Measurements from ENCODE around the gene KIAA0319L.
"Not testable (repeated sequence)": the region's sequence is repeated elsewhere in the genome, so short reads cannot be mapped to it uniquely, and the experiment has no call there.

The KIAA0319L gene

DNA sequence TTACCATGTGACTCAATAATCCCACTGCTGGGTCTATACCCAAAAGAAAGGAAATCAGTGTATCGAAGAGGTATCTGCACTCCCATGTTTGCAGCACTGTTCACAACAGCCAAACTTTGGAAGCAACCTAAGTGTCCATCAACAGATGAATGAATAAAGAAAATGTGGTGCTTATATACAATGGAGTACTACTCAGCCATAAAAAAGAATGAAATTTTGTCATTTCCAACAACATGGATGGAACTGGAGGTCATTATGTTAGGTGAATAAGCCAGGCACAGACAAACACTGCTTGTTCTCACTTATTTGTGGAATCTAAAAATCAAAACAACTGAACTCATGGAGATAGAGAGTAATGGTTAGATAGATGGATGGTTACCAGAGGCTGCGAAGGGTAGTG, 79.3 kb downstream of the KIAA0319L start:
- no peak for DNase-seq

DNA sequence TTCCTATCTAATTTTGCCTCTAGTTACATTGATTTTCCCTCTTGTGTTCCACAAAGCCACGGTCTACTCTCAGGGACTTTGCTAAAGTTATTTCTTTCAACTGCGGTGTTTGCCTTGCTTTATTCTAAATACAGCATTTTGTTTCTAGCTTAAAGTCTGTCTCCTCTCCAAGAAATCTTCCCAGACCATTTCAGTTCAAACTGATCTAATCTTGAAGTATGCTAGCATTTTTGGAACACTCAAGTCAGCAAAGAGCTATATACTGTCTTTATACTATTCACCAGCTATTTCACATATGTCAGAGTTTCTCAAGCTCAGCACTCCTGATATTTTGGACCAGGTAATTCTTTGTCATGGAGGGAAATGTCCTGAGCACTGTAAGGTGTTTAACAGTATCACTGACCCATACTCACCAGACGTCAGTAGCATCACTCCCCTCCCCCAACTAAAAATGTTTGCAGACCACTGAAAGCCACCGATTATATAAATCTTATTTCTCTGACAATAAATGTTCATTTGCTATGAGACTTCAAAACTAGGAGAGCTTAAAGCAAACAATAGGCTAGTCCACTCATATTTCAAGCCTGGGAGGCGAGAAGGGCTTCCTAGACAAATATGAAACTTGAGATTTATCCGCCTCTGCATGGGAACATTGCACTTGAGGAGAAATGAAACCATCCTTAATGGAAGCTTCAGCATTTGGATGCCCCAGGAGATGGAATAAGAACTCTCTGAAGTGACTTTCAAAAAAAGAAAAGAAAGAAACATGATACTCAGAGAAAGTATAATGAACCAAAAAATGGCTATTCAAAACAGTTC, 81.1 kb downstream of the KIAA0319L start:
- no peak for DNase-seq

DNA sequence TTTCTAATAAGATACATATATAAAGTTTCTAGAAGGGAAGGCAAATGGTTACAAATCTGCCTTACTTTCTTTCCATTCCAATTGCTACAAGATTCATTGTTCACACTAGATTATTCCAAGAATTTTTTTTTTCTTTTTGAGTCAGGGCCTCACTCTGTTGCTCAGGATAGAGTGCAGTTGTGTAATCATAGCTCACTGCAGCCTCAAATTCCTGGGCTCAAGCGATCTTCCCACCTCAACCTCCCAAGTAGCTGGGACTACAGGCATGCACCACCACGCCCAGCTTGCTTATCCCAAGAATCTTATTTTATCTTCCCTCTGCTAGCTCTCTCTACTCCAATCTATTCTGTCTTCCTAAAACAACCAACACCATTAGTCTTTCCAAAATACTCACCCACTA, 81.8 kb downstream of the KIAA0319L start:
- no peak for DNase-seq

DNA sequence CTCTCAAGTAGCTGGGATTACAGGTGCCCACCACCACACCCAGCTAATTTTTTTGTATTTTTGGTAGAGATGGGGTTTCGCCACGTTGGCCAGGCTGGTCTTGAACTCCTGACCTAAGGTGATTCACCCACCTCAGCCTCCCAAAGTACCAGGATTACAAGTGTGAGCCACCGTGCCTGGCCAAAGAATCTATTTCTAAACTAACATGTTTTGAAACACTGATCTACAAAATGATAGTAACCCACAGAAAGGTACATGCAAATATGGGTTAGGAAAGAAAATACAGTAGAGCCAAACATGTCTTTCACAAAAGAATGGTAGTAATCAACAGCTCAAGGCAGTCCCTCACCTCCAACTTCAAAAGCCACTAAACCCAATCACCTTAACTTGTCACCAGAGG, 84.0 kb downstream of the KIAA0319L start:
- DNase-seq: not testable (repeated sequence)

DNA sequence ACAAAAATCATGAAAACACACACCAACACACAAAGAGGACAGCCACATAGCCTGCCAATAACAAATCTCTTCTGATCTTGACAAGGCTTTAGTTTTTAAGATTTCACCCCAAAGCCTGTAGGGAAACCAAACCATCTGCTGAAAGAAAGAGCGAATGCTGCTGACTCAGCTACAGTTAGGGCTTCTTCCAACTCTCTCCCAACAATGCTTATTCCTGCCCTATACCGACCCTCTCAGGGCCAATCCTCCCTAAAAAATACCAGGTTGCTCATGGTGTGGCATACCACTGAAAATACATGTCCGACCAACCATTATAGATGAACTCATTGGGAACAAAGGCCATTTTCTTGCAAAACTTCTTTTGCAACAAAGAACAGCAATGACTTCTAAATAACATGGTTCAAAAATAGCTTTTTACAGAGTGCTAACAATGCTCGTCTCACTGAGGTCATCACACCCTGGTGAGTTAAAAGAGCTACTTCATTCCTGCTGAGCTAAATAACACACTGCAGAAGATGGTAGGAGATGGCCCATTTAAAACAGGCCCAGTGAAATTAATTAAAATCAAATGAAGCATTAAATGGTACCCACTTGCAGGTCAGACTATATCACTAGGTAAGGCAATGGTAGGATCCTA, 86.1 kb downstream of the KIAA0319L start:
- no peak for DNase-seq

DNA sequence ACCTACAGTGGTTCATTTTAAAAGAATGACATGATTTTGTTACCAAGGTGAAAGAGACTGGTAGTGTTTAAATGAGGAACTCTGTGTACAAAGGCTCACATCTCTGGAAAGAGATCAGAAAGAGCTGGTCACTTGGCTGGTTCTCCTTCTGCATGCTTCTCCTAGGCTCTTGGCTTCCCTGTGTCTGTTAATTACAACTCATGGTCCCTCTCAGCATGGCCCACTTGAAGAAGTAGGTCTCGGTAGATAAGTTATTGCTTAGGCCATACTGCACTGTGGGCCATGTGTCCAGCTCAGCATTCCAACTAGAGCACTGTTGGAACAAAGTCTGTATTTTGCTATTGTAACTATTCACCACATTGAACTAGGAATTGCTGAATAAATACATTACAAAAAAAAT, 91.1 kb downstream of the KIAA0319L start:
- DNase-seq: no peak

DNA sequence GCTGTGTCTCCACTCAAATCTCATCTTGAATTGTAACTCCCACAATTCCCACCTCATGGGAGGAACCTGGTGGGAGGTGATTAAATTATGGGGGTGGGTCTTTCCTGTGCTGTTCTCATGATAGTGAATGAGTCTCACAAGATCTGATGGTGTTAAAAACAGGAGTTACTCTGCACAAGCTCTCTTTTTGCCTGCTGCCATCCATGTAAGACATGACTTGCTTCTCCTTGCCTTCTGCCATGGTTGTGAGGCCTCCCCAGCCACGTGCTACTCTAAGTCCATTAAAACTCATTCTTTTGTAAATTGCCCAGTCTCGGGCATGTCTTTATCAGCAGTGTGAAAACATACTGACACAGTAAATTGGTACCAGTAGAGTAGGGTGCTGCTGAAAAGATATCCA, 93.5 kb downstream of the KIAA0319L start:
- not testable (repeated sequence) for DNase-seq

DNA sequence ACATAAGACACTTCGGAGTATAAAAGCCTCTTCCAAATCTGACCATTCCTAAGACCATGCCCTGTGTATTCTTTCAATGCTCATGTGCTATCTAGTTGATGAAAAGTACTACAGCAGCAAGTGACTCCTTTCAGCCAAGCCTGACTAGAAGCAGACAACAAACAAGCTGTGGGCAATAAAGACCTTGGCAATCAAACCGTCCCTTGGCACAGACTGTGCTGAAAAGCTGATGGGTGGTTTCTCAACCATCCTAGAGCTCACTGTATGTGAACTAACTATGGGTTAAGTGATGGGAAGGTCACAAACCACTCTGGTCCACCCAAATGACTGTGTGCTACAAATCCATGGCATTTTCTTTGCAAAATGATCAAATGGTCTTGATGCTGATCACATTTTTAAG, 94.0 kb downstream of the KIAA0319L start:
- no peak for DNase-seq

DNA sequence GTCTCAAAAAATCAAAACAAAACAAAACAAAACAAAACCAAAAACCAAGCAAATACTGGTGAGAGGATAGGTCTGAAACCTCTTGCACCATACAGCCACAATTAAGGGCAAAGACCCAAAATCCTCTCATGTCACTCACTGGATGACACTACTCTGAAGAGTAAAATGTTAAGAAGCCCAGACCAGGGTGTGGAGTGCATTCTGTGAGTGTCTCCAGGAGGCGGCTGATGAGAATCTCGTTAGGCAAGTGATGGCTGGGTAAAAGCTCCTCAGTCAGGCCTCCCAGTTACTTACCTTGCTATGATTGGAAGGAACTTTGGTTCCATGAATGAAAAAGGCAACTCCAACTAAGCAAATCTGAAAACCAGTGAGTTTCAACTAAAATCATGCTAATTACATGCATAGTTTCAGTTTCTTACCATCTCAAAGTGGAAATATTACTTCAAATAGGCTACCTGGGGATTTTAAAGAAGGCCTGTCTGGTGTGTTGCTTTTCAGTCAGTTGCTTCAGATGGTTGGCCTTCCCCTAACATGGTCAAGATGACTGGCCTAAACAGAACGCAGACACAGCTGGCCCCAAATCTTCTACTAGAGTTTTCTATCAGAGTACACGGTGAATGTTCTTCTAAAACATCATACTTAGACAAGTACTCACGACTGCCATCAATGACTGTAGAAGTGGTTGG, 95.1 kb downstream of the KIAA0319L start:
- no peak for DNase-seq

DNA sequence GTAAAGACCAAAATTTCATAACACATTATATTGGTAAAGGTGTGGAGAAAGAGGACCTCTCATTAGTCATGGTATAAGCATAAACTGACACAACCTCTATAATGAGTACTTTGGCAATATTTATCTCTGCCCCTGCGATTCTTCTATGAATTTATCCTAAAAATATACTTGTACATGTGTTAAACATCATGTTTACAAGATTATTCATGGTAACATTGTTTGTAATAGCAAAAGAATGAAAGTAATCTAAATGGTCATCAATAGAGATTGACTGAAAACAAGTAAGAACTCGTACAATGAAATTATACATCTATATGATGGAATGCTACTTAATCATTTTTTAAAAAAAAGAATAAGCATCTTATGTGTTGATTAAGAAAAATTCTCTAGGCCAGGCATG, 96.4 kb downstream of the KIAA0319L start:
- no peak for DNase-seq

DNA sequence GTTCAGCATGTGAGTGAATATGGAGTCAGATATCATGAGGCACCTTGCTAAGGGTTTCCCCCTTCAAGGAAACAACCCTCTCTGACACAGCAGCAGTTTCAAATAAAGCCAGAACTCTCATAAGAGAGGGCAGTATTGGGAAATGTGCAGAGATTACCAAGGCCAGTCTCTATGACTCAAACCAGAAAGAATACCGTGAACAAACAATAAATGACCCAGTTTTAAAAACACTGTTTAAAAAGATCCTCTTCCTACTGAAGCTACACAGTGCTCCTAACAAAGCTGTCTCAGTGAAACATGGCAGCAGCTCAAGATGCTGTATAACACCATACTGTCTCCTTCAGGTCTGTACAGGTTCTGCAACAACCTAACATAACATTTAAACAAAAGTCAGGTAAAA, 102.6 kb downstream of the KIAA0319L start:
- no peak for DNase-seq

DNA sequence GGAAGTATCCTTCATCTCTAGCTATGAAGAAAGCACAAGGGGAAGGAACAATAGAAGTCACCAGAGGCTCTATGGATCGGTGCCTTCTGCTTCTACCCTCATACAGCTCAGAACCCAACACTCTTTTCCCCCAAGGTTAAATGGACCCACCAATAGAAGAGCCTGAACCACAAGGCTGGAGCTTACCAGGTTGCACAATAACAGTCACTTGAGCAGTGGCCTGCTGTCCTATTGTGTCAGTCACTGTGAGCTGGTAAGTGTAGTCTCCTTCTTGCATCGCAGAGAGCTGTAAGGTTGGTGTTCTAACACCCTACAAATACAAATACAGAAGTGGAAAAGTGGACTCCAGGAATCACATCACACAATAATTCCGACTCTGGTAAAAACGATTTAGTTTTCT, 103.0 kb downstream of the KIAA0319L start:
- DNase-seq: no peak

DNA sequence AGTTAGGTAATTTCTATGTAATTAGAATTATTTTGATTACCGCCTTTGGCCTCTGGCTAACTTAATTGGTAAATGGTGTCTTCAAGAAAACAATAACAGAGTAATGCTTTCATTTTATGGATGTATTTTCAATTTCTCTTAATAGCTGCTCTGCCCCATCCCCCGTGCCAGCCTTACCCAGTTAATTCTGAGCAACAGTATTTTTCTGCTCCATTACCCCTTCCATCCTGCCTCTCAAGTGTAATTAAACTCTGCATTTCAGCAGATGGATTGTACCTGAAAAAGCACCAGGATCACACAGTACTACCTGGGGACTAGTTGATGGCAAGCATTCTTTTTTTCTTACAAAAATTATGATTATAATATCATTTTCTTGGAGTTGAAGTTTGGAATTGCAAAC, 104.2 kb downstream of the KIAA0319L start:
- no peak for DNase-seq

DNA sequence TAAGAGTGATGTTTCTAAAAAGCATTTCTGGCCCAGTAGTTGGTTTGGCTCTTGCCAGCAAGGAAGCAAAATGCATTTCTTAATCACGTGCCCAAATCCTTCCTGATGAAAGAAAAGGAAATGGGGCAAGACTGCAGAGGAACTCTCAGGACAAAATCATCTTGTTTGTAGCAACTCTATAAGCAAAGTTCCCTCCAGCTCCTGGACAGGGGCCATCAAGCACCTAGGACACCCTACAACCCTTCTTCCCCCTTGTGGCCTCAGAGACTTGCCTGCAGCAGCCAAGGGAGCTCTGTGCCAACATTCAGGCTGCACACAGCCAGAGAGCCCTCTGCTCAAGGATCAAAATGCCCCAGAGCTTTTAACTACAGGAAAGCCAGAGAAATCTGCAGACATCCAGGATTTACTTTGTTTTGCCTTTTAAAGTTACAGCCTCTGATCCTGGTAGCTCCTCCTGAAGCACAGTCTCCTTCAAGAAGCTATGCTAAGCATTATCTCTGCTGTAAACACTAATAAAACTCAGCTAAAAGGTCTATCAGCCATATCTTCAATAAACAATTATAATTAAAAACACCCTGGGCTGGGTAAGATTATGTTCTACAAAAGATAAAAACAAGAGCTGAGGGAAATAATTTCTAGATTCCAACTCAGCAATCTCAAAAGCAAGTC, 105.0 kb downstream of the KIAA0319L start:
- DNase-seq: no peak

DNA sequence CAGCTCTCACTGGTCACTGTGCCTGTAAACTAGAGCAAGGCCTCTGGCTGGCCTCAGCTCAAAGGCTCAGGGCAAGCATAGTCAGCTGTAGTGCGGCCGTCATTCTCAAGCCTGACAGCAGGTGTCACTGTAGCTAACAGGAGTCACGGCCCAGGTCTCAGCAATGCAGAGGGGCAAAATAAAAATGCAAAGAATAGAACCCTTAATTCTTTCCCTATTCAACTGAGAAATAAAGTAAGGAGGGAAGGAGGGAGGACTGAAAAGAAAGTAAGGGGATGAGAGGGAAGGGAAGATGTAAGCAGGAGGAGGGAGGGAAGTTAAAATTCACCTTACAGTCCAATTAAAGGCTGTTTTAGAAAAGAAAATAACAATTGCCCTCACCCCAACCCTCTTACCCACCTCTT, 106.1 kb downstream of the KIAA0319L start:
- DNase-seq: peak; percentile 37 to 69 (median 50)

DNA sequence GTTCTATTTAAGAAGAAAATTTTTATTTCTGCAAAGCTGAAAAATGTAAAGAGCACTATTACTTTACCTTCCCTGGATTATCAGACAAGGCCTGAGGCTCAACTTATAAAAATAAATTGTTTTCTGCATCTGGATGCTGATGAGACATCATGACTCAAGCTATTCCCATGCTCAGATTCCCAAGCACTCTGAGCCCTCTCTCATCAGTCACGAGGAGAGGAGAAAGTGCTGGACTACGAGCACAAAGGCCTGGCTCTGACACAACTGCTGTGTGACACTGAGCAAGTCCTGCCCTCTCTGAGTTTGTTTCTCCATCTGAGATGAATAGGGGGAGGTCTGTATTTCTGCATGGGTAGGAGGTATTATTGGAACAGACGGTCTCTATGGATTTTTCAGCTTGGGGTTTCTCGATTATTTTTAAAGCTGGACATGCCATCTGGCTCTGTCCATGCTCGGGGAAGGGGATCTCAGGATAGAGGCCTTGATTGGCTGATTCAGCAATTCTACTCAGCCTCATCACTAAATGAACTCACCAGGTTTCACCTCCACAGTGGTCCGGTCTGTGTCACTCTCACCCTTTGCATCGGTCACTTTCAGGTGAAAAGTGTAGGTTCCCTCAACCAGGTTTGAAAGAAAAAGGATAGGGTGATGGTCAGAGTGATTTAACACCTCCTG, 107.7 kb downstream of the KIAA0319L start:
- no peak for DNase-seq

DNA sequence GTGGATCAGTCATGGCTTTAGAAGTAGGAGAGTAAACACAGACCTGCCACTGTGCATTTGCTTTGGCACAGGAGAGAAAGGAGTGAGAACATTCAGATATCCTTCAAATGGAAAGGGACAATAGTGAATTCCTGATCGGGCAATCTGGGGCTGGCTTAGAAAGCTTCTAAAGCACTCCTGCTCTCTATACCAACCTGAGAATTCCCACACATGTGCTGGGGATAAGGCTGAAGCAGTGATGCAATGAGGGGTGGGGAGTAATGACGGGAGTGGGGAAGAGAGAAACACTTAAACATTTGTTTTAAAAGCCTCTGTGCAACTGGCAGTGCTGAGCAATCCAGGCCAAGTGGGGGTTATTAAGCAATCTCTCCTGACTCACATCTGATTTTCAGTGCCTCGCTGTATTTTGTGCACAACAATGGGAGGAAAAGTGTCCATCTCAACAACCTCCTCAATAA, 108.8 kb downstream of the KIAA0319L start:
- no peak for DNase-seq

DNA sequence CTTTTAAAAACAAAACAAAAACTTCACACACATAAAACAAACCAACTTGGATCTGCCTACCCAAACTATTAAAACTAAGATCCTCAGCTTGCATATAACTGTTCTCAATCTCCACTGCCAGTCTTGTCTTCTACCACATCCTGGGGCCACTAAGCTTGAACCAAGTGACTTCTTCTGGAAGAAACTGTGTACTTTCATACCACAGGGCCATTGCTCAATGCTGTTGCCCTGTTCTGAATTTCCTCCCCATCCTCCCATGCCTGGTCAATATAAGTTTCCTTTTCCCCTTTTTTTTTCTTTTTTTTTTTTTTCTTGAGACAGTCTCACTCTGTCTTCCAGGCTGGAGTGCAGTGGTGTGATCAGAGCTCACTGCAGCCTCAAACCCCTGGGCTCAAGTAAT, 109.9 kb downstream of the KIAA0319L start:
- DNase-seq: no peak

DNA sequence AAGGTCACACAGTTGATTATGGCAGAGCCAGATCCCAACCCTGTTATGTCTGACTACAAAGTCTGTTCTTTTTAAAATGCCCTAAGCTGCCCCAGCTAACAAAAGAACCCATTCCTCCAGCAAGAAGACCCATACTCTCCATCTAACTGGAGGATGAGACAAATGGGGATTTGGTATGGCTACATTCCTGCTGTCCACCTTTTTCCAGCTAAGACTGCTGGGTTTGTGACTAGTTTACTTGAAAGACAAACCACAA, 112.8 kb downstream of the KIAA0319L start:
- DNase-seq: no peak

DNA sequence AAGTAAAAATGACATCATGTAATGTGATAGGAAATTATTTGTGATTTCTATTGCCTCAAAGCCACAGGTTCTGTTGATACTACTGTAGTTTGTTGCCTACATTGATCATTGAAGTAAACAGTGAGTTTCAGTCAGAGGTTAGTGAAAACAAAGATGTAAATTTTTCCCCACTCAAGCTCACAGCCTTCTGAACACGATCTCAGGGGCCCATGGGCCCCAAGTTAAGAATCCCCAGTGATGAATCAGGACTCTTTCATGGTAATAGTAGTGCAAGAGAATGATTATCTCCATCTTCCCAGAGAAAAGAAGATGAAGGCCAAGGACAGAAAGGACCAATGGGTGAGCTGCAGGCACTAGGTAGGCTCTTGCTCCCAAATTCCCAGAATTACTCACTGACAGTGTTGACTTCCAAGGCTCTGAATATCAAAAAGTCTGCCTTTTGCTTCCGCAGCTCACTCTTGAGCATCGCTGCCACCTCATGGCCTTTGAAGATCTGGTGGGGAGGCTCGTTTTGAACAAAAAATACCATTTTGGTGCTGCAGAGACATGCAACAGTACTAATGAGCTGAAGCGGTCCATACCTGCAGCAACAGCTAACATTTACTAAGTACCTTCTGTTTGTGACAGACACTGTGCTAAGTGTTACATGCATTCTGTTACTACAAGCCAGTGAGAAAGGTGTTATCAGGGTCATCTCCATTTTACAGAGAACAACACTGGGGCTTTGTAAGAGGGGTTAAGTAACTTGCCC, 113.3 kb downstream of the KIAA0319L start:
- DNase-seq: no peak

DNA sequence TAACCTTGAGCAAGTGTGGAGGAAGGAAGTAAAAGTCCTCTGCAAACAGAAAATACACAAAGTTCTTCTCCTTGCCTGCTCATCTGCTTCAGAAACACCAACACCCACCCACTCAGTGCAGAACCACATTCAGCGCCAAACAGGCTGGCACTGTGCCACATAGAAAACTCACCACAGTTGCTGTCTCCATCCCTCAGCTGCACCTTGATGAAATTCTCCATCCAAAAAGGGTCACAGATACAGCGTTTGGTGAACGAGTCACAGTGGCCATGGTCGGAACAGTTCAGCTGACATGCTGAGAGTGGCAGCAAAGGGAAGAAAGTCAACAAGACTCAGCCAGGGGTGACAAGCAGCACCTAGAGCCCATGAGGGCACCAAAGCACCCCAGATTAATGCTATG, 114.5 kb downstream of the KIAA0319L start:
- DNase-seq: no peak

DNA sequence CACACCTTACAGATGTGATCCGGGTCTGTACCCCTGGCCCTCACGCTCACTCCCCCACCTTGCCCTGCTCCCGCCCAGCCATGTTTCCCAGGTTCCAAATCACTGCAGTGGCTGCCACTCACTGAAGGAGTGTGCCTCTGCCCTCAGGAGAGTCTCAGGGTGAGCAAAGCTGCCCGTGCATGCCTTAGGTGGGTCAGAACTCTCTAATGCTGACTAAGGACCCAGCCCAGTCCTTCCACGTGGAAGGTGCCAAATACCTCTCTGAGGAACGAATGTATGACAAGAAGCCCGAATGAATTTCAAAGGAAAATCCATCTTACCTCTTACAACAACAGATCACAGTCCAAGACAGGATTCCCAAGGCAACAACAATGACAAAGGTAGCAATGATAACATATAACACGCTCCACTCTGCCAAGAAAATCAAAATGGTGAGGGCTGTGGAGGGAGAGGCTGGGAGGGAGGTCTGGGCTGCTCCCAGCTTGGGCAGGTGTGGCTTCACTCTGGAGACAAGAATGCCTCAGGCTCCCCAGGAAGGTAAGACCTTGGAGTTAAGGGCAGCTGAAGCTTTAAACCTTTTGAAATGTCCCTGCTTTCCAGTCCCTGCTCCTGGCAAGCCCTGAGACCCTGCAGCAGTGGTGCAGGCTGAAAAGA, 115.2 kb downstream of the KIAA0319L start:
- no peak for DNase-seq
